Neural cell (in vitro differentiated cells): ENCODE data around the gene GNAL. TPM values are rescaled to one million over a fixed set of nuclear protein-coding genes. Genes with fewer than 3 reads are reported as not detected.
A peak's percentile ranks its signal among the peaks of the same experiment; 100 is the strongest.

ENCODE experiments used
- H2AFZ ChIP-seq: fragments of 200-600, 300-800 bp; sonication (generic), shearing (Covaris generic); 2 replicates; pipeline ENCODE4 v1.6.0; 2014; ENCODE audit warnings: low read depth, mild to moderate bottlenecking, antibody characterized with exemption, low read length, moderate library complexity
- H3F3A ChIP-seq: fragments of 200-600 bp; shearing (Covaris generic); 2 replicates; pipeline ENCODE4 v1.6.1; 2016; ENCODE audit warnings: mild to moderate bottlenecking, moderate library complexity, mixed read lengths, antibody characterized with exemption, low read length; ENCODE audit not compliant: insufficient read depth, poor library complexity, severe bottlenecking
- H3K27ac ChIP-seq: fragments of 200-600, 300-800 bp; sonication (generic), shearing (Covaris generic); 2 replicates; pipeline ENCODE4 v1.5.1; 2014; ENCODE audit warnings: mild to moderate bottlenecking, low read length, moderate library complexity
- H3K27me3 ChIP-seq: fragments of 300-800, 200-600 bp; sonication (generic), shearing (Covaris generic); 2 replicates; pipeline ENCODE4 v1.6.0; 2014; ENCODE audit warnings: mild to moderate bottlenecking, low read depth, low read length, moderate library complexity; ENCODE audit not compliant: insufficient read depth
- H3K36me3 ChIP-seq: fragments of 300-800, 200-600 bp; sonication (generic), shearing (Covaris generic); 2 replicates; pipeline ENCODE4 v1.5.1; 2014; ENCODE audit warnings: mild to moderate bottlenecking, antibody characterized with exemption, low read length, moderate library complexity; ENCODE audit not compliant: insufficient read depth
- H3K4me2 ChIP-seq: fragments of 300-800, 200-600 bp; sonication (generic), shearing (Covaris generic); 2 replicates; pipeline ENCODE4 v1.6.0; 2014; ENCODE audit warnings: mild to moderate bottlenecking, low read length
- H3K4me3 ChIP-seq: fragments of 300-800, 200-600 bp; sonication (generic), shearing (Covaris generic); 2 replicates; pipeline ENCODE4 v1.5.1; 2014; ENCODE audit warnings: mild to moderate bottlenecking, low read length, moderate library complexity
- H3K79me2 ChIP-seq: fragments of 200-600 bp; shearing (Covaris generic); replicated peaks from 2 replicates; pipeline ENCODE4 v1.6.0; 2014; ENCODE audit warnings: mild to moderate bottlenecking, low read length, moderate library complexity; ENCODE audit not compliant: insufficient read depth
- H3K9ac ChIP-seq: fragments of 300-800, 200-600 bp; sonication (generic), shearing (Covaris generic); 2 replicates; pipeline ENCODE4 v1.6.1; 2016; ENCODE audit warnings: mild to moderate bottlenecking, low read length, mixed read lengths
- H3K9me2 ChIP-seq: fragments of 200-600 bp; shearing (Covaris generic); 2 replicates; pipeline ENCODE4 v1.6.1; 2016; ENCODE audit warnings: mild to moderate bottlenecking, low read length, mixed read lengths; ENCODE audit not compliant: insufficient read depth
- H3K9me3 ChIP-seq: fragments of 200-600, 300-800 bp; sonication (generic), shearing (Covaris generic); 2 replicates; pipeline ENCODE4 v1.6.1; 2016; ENCODE audit warnings: mild to moderate bottlenecking, mixed run types, low read length, moderate library complexity, mixed read lengths
- H4K20me1 ChIP-seq: fragments of 200-600 bp; shearing (Covaris generic); 2 replicates; pipeline ENCODE4 v1.6.1; 2016; ENCODE audit warnings: mild to moderate bottlenecking, mixed run types; ENCODE audit not compliant: insufficient read depth
- CTCF ChIP-seq: fragments of 450-650 bp; IDR thresholded peaks from 2 replicates; pipeline ENCODE4 v1.5.1; 2014; ENCODE audit warnings: antibody characterized with exemption, mild to moderate bottlenecking, moderate library complexity; ENCODE audit not compliant: poor library complexity, severe bottlenecking
- EP300 ChIP-seq: fragments of 450-650 bp; conservative IDR thresholded peaks from 2 replicates; pipeline ENCODE4 v1.6.1; 2014; ENCODE audit warnings: antibody characterized with exemption, mild to moderate bottlenecking, moderate library complexity; ENCODE audit not compliant: poor library complexity, severe bottlenecking
- EZH2 ChIP-seq: fragments of 200-600, 300-800 bp; shearing (Covaris generic), sonication (generic); IDR thresholded peaks from 2 replicates; pipeline ENCODE4 v1.6.1; 2014; ENCODE audit warnings: antibody characterized with exemption, low read length, borderline replicate concordance, mild to moderate bottlenecking; ENCODE audit not compliant: insufficient read depth, poor library complexity, severe bottlenecking
- MXI1 ChIP-seq: fragments of 450-650 bp; conservative IDR thresholded peaks from 2 replicates; pipeline ENCODE4 v1.6.1; 2014; ENCODE audit warnings: antibody characterized with exemption, mild to moderate bottlenecking; ENCODE audit not compliant: poor library complexity, severe bottlenecking
- POLR2AphosphoS5 ChIP-seq: IDR thresholded peaks from 2 replicates; pipeline ENCODE4 v1.6.1; 2012
- RAD21 ChIP-seq: fragments of 450-650 bp; conservative IDR thresholded peaks from 2 replicates; pipeline ENCODE4 v1.6.1; 2014; ENCODE audit warnings: antibody characterized with exemption, mild to moderate bottlenecking, moderate library complexity
- SMC3 ChIP-seq: fragments of 450-650 bp; conservative IDR thresholded peaks from 2 replicates; pipeline ENCODE4 v1.6.1; 2014; ENCODE audit warnings: antibody characterized with exemption, mild to moderate bottlenecking, moderate library complexity; ENCODE audit not compliant: poor library complexity
- TAF1 ChIP-seq: IDR thresholded peaks from 2 replicates; pipeline ENCODE4 v1.6.1; 2012; ENCODE audit warnings: low read depth
- polyA plus RNA-seq: library from polyadenylated mRNA; depleted of rRNA; stranded (reverse); fragments of >200 nt; gene quantifications from 2 replicates; pipeline ENCODE4 v1.2.3, GENCODE V29; 2014
- TF ChIP-seq, protein P1 (sequence below): IDR thresholded peaks from 2 replicates; pipeline ENCODE4 v1.6.1; 2012; ENCODE audit warnings: borderline replicate concordance

The GNAL gene
- polyA plus RNA-seq, 1 donor from 2014 or later, result 16.7 TPM

- Histone ChIP-seq H3K4me2 (no peak overlapping the region), H4K20me1 (no peaks in the 10 kb centered on the region), H2AFZ (no peak overlapping the region), H3K9me3 (no peaks in the 10 kb centered on the region), H3K9ac (no peak overlapping the region), H3F3A (no peaks in the 10 kb centered on the region), H3K27me3 (no peaks in the 10 kb centered on the region), H3K4me3 (no peak overlapping the region), H3K79me2 (no peaks in the 10 kb centered on the region), H3K36me3 (no peaks in the 10 kb centered on the region), H3K9me2 (no peaks in the 10 kb centered on the region), H3K27ac (no peak overlapping the region)
- TF ChIP-seq EZH2 (no peak), EP300 (no peak), RAD21 (no peak), SMC3 (no peak), MXI1 (no peak), TAF1 (no peak)
Observed at GRCh38 chr18:11759456-11759855, 70.4 kb downstream of the GNAL start.

DNA sequence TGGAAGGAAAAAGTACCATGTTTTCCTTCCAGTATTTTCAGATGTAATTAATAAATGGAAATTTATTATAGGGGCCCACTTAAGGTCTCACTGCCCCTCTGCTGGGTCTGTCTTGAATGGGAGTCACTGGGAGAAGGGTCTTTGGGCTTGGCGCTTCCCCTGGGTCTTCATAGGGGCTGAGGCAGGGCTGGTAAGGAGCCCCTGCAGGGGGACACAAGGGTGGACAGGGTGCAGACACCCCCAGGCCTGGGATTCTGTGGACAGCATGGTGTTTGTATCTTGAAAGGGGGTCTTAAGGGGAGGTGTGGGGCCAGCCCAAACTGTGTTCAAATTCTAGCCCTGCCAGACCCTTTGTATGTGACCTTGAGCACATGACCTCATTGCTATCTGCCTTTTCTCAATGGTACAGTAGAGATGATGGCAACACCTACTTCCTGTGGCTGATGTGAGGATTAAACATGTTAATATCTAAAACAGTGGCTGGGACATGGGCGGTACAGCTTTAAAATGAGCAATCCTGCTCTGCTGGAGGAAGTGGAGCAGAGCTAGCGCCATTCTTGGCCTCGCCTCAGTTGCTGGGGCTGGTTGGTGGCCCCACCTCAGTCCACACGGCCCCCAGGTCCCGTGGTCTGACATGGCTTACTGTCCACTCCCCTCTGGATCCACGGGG, 71.6 kb downstream of the GNAL start:
- H3K27me3 ChIP-seq, result no peaks in the 10 kb centered on the region
- TF ChIP-seq CTCF (no peak), RAD21 (no peak), POLR2AphosphoS5 (no peak), EP300 (no peak), EZH2 (no peak), SMC3 (no peak), MXI1 (no peak), TAF1 (no peak)
- TF ChIP-seq, protein P1, sequence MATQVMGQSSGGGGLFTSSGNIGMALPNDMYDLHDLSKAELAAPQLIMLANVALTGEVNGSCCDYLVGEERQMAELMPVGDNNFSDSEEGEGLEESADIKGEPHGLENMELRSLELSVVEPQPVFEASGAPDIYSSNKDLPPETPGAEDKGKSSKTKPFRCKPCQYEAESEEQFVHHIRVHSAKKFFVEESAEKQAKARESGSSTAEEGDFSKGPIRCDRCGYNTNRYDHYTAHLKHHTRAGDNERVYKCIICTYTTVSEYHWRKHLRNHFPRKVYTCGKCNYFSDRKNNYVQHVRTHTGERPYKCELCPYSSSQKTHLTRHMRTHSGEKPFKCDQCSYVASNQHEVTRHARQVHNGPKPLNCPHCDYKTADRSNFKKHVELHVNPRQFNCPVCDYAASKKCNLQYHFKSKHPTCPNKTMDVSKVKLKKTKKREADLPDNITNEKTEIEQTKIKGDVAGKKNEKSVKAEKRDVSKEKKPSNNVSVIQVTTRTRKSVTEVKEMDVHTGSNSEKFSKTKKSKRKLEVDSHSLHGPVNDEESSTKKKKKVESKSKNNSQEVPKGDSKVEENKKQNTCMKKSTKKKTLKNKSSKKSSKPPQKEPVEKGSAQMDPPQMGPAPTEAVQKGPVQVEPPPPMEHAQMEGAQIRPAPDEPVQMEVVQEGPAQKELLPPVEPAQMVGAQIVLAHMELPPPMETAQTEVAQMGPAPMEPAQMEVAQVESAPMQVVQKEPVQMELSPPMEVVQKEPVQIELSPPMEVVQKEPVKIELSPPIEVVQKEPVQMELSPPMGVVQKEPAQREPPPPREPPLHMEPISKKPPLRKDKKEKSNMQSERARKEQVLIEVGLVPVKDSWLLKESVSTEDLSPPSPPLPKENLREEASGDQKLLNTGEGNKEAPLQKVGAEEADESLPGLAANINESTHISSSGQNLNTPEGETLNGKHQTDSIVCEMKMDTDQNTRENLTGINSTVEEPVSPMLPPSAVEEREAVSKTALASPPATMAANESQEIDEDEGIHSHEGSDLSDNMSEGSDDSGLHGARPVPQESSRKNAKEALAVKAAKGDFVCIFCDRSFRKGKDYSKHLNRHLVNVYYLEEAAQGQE, result no peak
- H3K4me2 ChIP-seq, result no peak overlapping the region
- H3F3A ChIP-seq, result no peaks in the 10 kb centered on the region
- no peaks in the 10 kb centered on the region for H4K20me1 ChIP-seq
- no peaks in the 10 kb centered on the region for H3K9me3 ChIP-seq
- no peak overlapping the region for H3K27ac ChIP-seq
- H2AFZ ChIP-seq, result no peak overlapping the region
- no peaks in the 10 kb centered on the region for H3K9me2 ChIP-seq
- H3K9ac ChIP-seq, result no peak overlapping the region
- no peak overlapping the region for H3K4me3 ChIP-seq
- no peaks in the 10 kb centered on the region for H3K79me2 ChIP-seq
- no peaks in the 10 kb centered on the region for H3K36me3 ChIP-seq

GRCh38 chr18:11761553-11761952, 72.5 kb downstream of the GNAL start:
- peak; percentile 38 for TF ChIP-seq CTCF
- TF ChIP-seq, protein P1, result no peak
- Histone ChIP-seq H2AFZ (no peak overlapping the region), H3F3A (no peaks in the 10 kb centered on the region)

More at GRCh38 chr18:11761553-11761952, 72.5 kb downstream of the GNAL start:
- no peak overlapping the region for H3K4me3 ChIP-seq
- H3K27ac ChIP-seq, result no peak overlapping the region
- no peaks in the 10 kb centered on the region for H3K9me2 ChIP-seq
- H3K27me3 ChIP-seq, result no peaks in the 10 kb centered on the region
- H3K9me3 ChIP-seq, result no peaks in the 10 kb centered on the region
- no peaks in the 10 kb centered on the region for H3K36me3 ChIP-seq
- no peaks in the 10 kb centered on the region for H3K79me2 ChIP-seq
- H3K9ac ChIP-seq, result no peak overlapping the region
- H4K20me1 ChIP-seq, result no peaks in the 10 kb centered on the region
- H3K4me2 ChIP-seq, result no peak overlapping the region
